Endothelial cell of umbilical vein (primary cell): Measurements from ENCODE around the gene CTSA.

ENCODE experiments used
- MYC ChIP-seq: IDR thresholded peaks from one replicate; pipeline ENCODE4 v1.6.1; 2011; ENCODE audit warnings: mild to moderate bottlenecking, low read depth, low read length
- TF ChIP-seq, protein P1 (sequence below), 2 donors: IDR thresholded peaks; 1 replicate in 1 of 2; 2 replicates in 1 of 2; pipeline ENCODE4 v1.5.1; 2011; ENCODE audit warnings: low read length in 2 of 2, mild to moderate bottlenecking in 2 of 2, moderate library complexity in 2 of 2, control low read depth in 1 of 2, inconsistent platforms in 1 of 2, low read depth in 1 of 2; ENCODE audit not compliant: insufficient read depth in 1 of 2; ENCODE audit errors: extremely low read depth in 1 of 2

GRCh38 chr20:45841407-45842129, 49.6 kb upstream of the CTSA start:
- TF ChIP-seq, protein P1, sequence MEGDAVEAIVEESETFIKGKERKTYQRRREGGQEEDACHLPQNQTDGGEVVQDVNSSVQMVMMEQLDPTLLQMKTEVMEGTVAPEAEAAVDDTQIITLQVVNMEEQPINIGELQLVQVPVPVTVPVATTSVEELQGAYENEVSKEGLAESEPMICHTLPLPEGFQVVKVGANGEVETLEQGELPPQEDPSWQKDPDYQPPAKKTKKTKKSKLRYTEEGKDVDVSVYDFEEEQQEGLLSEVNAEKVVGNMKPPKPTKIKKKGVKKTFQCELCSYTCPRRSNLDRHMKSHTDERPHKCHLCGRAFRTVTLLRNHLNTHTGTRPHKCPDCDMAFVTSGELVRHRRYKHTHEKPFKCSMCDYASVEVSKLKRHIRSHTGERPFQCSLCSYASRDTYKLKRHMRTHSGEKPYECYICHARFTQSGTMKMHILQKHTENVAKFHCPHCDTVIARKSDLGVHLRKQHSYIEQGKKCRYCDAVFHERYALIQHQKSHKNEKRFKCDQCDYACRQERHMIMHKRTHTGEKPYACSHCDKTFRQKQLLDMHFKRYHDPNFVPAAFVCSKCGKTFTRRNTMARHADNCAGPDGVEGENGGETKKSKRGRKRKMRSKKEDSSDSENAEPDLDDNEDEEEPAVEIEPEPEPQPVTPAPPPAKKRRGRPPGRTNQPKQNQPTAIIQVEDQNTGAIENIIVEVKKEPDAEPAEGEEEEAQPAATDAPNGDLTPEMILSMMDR (IDR thresholded peaks at IDR 0.05; ENCODE audit: extremely low read depth in 1 of 2, insufficient read depth in 1 of 2, low read depth in 1 of 2, low read length in 2 of 2): no peak
- TF ChIP-seq MYC: no peak
